Erythroblast (primary cell): ENCODE measurements around the gene MISP3.

ENCODE experiments used
- GATA1 ChIP-seq: IDR thresholded peaks from 2 replicates; pipeline ENCODE4 v1.6.1; 2011; ENCODE audit warnings: low read depth, mild to moderate bottlenecking, control low read depth, low read length, moderate library complexity
- POLR2A ChIP-seq: IDR thresholded peaks from 2 replicates; pipeline ENCODE4 v1.6.1; 2011; ENCODE audit warnings: mild to moderate bottlenecking, low read length

DNA sequence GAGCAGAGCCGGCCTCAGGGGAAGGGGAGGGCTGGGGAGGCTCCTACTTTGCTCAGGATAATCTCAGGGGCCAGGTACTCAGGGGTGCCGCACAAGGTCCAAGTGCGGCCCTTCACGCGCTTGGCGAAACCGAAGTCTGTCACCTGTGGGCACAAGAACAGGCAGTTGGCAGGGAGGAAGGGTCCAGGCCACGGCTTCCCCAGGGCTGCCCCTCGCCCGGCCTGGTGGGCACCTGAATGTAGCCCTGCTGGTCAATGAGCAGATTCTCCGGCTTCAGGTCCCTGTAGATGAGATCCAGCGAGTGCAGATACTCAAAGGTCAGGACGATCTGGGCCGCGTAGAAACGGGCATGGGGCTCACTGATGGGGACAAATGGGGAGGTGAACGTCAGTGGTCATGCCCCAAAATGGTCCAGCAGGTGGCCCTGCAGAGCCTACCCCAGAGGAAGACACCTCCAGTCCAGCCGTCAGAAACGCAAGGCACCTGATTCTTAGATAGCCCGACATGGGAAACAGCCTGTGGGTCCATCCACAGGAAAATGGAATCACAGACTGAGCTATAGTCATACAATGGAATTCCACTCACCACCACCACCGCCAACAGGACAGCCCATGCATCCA lies 25.1 kb downstream of the MISP3 start:
- no peak for TF ChIP-seq POLR2A
- no peak for TF ChIP-seq GATA1
